ENCODE data around the gene GPR139. TPM values are rescaled to one million over a fixed set of nuclear protein-coding genes. Genes with fewer than 3 reads are reported as not detected.

Gene GPR139
- total RNA-seq, 1 experiment from 2014 or later = not detected

Other genes starting within 250 kb of the GPR139 start
- gene GPRC5B, start 189.0 kb downstream of the GPR139 start, total RNA-seq (2014; rRNA removed; shearing (Covaris generic)) = 1.2 and 1.6 TPM in 2 replicates

Measured in RPMI7951 (cell line).